Tibial nerve (tissue), 4 donors: ENCODE results near the gene TBC1D2B. TPM values are rescaled to one million over a fixed set of nuclear protein-coding genes. Genes with fewer than 3 reads are reported as not detected.

Experiments
- DNase-seq, 2 donors: peaks; one replicate each; pipeline ENCODE4 v3.0.0-alpha.2; 2019; ENCODE audit warnings: low spot score in 2 of 2
- H3K27ac ChIP-seq, 4 donors: fragments of 200-600 bp; sonication (generic) in 3 of 4; one replicate each; pipeline ENCODE4 v1.5.1; 2017 to 2019; ENCODE audit warnings: mild to moderate bottlenecking in 1 of 4
- H3K27me3 ChIP-seq, 2 donors: fragments of 200-600 bp; sonication (generic) in 1 of 2; one replicate each; pipeline versions ENCODE4 v1.5.1 to v1.6.0; 2017 to 2019
- H3K36me3 ChIP-seq, 3 donors: fragments of 200-600 bp; sonication (generic); one replicate each; pipeline ENCODE4 v1.5.1; 2018 to 2019
- H3K4me1 ChIP-seq, 4 donors: fragments of 200-600 bp; sonication (generic) in 3 of 4; one replicate each; pipeline ENCODE4 v1.5.1; 2017 to 2019
- H3K4me3 ChIP-seq, 4 donors: fragments of 200-600 bp; sonication (generic) in 3 of 4; one replicate each; pipeline ENCODE4 v1.5.1; 2017 to 2019; ENCODE audit warnings: mild to moderate bottlenecking in 1 of 4, moderate library complexity in 1 of 4
- H3K9me3 ChIP-seq, 4 donors: fragments of 200-600 bp; sonication (generic) in 3 of 4; one replicate each; pipeline ENCODE4 v1.5.1; 2017 to 2019
- CTCF ChIP-seq, 5 experiments: fragments of 200-600 bp in 3 of 5; fragments of 450-650 bp in 2 of 5; sonication (generic) in 3 of 5; IDR thresholded peaks; one replicate each; pipeline ENCODE4 v1.5.1; 2016 to 2019; ENCODE audit warnings: antibody characterized with exemption in 5 of 5, mild to moderate bottlenecking in 3 of 5, moderate library complexity in 2 of 5
- EP300 ChIP-seq, 2 donors: sonication (generic); formaldehyde crosslinking; IDR thresholded peaks; one replicate each; pipeline ENCODE4 v1.6.1; 2017; ENCODE audit warnings: antibody characterized with exemption in 2 of 2, mild to moderate bottlenecking in 1 of 2
- POLR2A ChIP-seq, 2 donors: fragments of 450-650 bp; IDR thresholded peaks; one replicate each; pipeline ENCODE4 v1.6.1; 2017; ENCODE audit warnings: antibody characterized with exemption in 2 of 2, mild to moderate bottlenecking in 2 of 2, moderate library complexity in 2 of 2
- WGBS, 2 donors: methylation state at CpG; one replicate each; pipeline ENCODE4 v1.1.5; 2018; 5-methylcytosine and 5-hydroxymethylcytosine counted together
- total RNA-seq, 4 donors: library from RNA; depleted of rRNA; stranded (reverse); fragments of >200 nt; gene quantifications; one replicate each; pipeline ENCODE4 v1.1.0, GENCODE V29; 2016

TBC1D2B gene
- total RNA-seq, 4 donors from 2014 or later = 64.5 to 127 (median 94.5) TPM

GRCh38 chr15:78004222-78004727, 73.2 kb downstream of the TBC1D2B start:
- H3K27ac ChIP-seq = peak overlapping the region in 2 of 4 donors; percentile 9 to 72
- H3K9me3 ChIP-seq = no peaks in the 10 kb centered on the region
- 66 to 74% methylated on average over 9 of the region's 9 CpGs for WGBS, 2 donors
- H3K4me1 ChIP-seq = peaks cover 0 to 56% (median 15%) of the 10 kb centered on the region in 4 donors
- no peak for DNase-seq
- H3K27me3 ChIP-seq = no peaks in the 10 kb centered on the region
- H3K36me3 ChIP-seq = peaks cover 0 to 71% (median 6%) of the 10 kb centered on the region in 3 donors
- no peak overlapping the region for H3K4me3 ChIP-seq
- no peak for TF ChIP-seq POLR2A (IDR thresholded peaks at IDR 0.05)
- TF ChIP-seq EP300 (IDR thresholded peaks at IDR 0.05) = no peak
- no peak for TF ChIP-seq CTCF (IDR thresholded peaks at IDR 0.05)

GRCh38 chr15:78003539-78004008, 73.9 kb downstream of the TBC1D2B start:
- WGBS, 2 donors = 80 to 91% methylated on average over 7 to 13 of the region's 13 CpGs
- TF ChIP-seq CTCF (IDR thresholded peaks at IDR 0.05) = no peak
- no peak for TF ChIP-seq EP300 (IDR thresholded peaks at IDR 0.05)
- TF ChIP-seq POLR2A (IDR thresholded peaks at IDR 0.05) = no peak
- Histone ChIP-seq H3K9me3 (no peaks in the 10 kb centered on the region), H3K27ac (no peak overlapping the region), H3K4me1 (peaks cover 0 to 58% (median 15%) of the 10 kb centered on the region in 4 donors), H3K4me3 (no peak overlapping the region), H3K36me3 (peaks cover 0 to 72% (median 3%) of the 10 kb centered on the region in 3 donors), H3K27me3 (no peaks in the 10 kb centered on the region)
- DNase-seq = no peak

GRCh38 chr15:78002996-78003395, 74.5 kb downstream of the TBC1D2B start:
- no peak overlapping the region for H3K4me3 ChIP-seq
- DNase-seq = no peak
- no peaks in the 10 kb centered on the region for H3K9me3 ChIP-seq
- TF ChIP-seq POLR2A (IDR thresholded peaks at IDR 0.05) = no peak
- no peak for TF ChIP-seq CTCF (IDR thresholded peaks at IDR 0.05)
- TF ChIP-seq EP300 (IDR thresholded peaks at IDR 0.05) = no peak
- peak overlapping the region in 1 of 4 donors; percentile 17 for H3K27ac ChIP-seq
- peaks cover 0 to 53% (median 15%) of the 10 kb centered on the region in 4 donors for H3K4me1 ChIP-seq
- peaks cover 0 to 72% (median 0%) of the 10 kb centered on the region in 3 donors for H3K36me3 ChIP-seq
- no peaks in the 10 kb centered on the region for H3K27me3 ChIP-seq
- WGBS, 2 donors = 89 to 96% methylated on average over 7 of the region's 7 CpGs

- peaks cover 0 to 53% (median 14%) of the 10 kb centered on the region in 4 donors for H3K4me1 ChIP-seq
- H3K27ac ChIP-seq = no peak overlapping the region
- H3K9me3 ChIP-seq = no peaks in the 10 kb centered on the region
- DNase-seq = no peak
- peaks cover 0 to 71% (median 0%) of the 10 kb centered on the region in 3 donors for H3K36me3 ChIP-seq
- TF ChIP-seq CTCF (IDR thresholded peaks at IDR 0.05) = no peak
- no peak for TF ChIP-seq POLR2A (IDR thresholded peaks at IDR 0.05)
- TF ChIP-seq EP300 (IDR thresholded peaks at IDR 0.05) = no peak
- no peak overlapping the region for H3K4me3 ChIP-seq
- WGBS, 2 donors = 90 to 92% methylated on average over 4 of the region's 4 CpGs
- H3K27me3 ChIP-seq = no peaks in the 10 kb centered on the region
Observed at GRCh38 chr15:78001656-78002055, 75.9 kb downstream of the TBC1D2B start.

GRCh38 chr15:78000927-78001249, 76.6 kb downstream of the TBC1D2B start:
- peak overlapping the region in 1 of 4 donors; percentile 2 for H3K27ac ChIP-seq
- DNase-seq = no peak
- TF ChIP-seq EP300 (IDR thresholded peaks at IDR 0.05) (no peak), POLR2A (IDR thresholded peaks at IDR 0.05) (no peak), CTCF (IDR thresholded peaks at IDR 0.05) (no peak)
- WGBS, 2 donors = 78 to 95% methylated on average over 6 of the region's 6 CpGs
- no peaks in the 10 kb centered on the region for H3K9me3 ChIP-seq
- no peak overlapping the region for H3K4me3 ChIP-seq
- peaks cover 0 to 69% (median 0%) of the 10 kb centered on the region in 3 donors for H3K36me3 ChIP-seq
- no peaks in the 10 kb centered on the region for H3K27me3 ChIP-seq
- peaks cover 0 to 52% (median 13%) of the 10 kb centered on the region in 4 donors for H3K4me1 ChIP-seq
